VCaP (cell line): ENCODE data around the gene UQCRQ.
A peak's percentile ranks its signal among the peaks of the same experiment; 100 is the strongest.

Source experiments
- H3K27ac ChIP-seq: fragments of 450-650 bp; 2 replicates; pipeline ENCODE4 v1.5.1; 2017
- TF ChIP-seq, protein P1 (sequence below): fragments of 450-650 bp; conservative IDR thresholded peaks from 2 replicates; pipeline ENCODE4 v1.5.1; 2017; ENCODE audit warnings: mild to moderate bottlenecking, moderate library complexity

Gene UQCRQ

GRCh38 chr5:132828846-132829494, 37.5 kb upstream of the UQCRQ start:
- TF ChIP-seq, protein P1, sequence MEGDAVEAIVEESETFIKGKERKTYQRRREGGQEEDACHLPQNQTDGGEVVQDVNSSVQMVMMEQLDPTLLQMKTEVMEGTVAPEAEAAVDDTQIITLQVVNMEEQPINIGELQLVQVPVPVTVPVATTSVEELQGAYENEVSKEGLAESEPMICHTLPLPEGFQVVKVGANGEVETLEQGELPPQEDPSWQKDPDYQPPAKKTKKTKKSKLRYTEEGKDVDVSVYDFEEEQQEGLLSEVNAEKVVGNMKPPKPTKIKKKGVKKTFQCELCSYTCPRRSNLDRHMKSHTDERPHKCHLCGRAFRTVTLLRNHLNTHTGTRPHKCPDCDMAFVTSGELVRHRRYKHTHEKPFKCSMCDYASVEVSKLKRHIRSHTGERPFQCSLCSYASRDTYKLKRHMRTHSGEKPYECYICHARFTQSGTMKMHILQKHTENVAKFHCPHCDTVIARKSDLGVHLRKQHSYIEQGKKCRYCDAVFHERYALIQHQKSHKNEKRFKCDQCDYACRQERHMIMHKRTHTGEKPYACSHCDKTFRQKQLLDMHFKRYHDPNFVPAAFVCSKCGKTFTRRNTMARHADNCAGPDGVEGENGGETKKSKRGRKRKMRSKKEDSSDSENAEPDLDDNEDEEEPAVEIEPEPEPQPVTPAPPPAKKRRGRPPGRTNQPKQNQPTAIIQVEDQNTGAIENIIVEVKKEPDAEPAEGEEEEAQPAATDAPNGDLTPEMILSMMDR: no peak
- peak overlapping the region; percentile 93 for H3K27ac ChIP-seq

GRCh38 chr5:132829742-132830435, 36.6 kb upstream of the UQCRQ start:
- H3K27ac ChIP-seq: peak overlapping the region; percentile 93
- TF ChIP-seq, protein P1: peak; percentile 92

- H3K27ac ChIP-seq: peak within 1 kb of the TSS; percentile 93
- TF ChIP-seq, protein P1: no peak
Observed at GRCh38 chr5:132830436-132831094, 35.9 kb upstream of the UQCRQ start, which contains the start of gene SHROOM1. SHROOM1 (minus strand) TSS chr5:132830647; CDS start chr5:132826140, 4,507 bp downstream.

DNA sequence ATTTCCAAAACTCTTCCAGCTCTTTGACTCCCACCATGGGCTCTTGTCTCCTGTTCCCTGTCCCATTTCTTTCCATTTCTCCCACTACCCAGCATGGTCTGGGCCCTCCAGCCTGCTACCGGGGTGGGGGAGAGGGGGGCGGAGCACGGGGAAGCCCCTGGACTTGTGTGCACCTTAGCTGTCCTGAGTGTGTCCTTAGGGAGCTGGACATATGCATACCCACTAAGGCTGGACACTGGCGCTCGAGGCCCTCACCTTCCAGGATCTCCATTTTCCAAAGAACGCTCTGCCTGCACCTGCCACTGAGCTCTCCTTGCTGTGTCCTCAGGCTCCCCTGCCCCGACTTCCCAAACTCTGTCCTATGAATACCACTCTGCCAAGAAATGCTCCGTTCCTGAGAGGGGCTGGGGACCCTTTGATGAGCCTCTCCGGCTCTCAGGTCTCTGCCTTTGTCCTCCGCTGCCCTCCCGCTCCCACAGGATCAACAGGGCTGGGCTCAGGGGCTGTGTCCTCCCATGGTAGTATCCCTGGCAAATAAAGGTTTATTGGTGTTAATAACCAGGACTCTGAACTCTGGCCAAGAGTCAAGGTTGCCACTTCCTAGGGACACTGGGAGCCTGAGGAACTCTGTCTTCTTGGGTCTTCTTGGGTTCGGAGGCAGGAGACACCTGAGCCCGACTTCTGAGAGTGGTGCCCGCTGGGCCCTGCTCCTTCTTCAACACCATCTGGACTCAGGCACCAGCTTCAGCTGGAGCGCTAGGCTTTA, 35.2 kb upstream of the UQCRQ start:
- peak overlapping the region; percentile 93 for H3K27ac ChIP-seq
- TF ChIP-seq, protein P1: no peak

GRCh38 chr5:132832612-132833011, 33.8 kb upstream of the UQCRQ start:
- peak overlapping the region; percentile 93; the same call in 1 of the 2 replicates for H3K27ac ChIP-seq
- TF ChIP-seq, protein P1: no peak

- TF ChIP-seq, protein P1: no peak
- H3K27ac ChIP-seq: no peak overlapping the region
Observed at GRCh38 chr5:132834057-132834456, 32.4 kb upstream of the UQCRQ start.
